SH-SY5Y (cell line): ENCODE results near the gene BCL2A1.

ENCODE experiments used
- GATA2 ChIP-seq: IDR thresholded peaks from 2 replicates; pipeline ENCODE4 v1.6.1; 2011; ENCODE audit warnings: mild to moderate bottlenecking, low read depth, low read length
- GATA3 ChIP-seq: IDR thresholded peaks from 2 replicates; pipeline ENCODE4 v1.6.1; 2011; ENCODE audit warnings: low read depth, mild to moderate bottlenecking, low read length, moderate library complexity

- TF ChIP-seq GATA2 (no peak), GATA3 (no peak)
Measured at GRCh38 chr15:79972863-79973262, 1.9 kb upstream of the BCL2A1 start.
